A549 (cell line): ENCODE results near the gene RRBP1. TPM values are rescaled to one million over a fixed set of nuclear protein-coding genes. Genes with fewer than 3 reads are reported as not detected.
A peak's percentile ranks its signal among the peaks of the same experiment; 100 is the strongest.

ENCODE experiments used
- ATAC-seq, 2 experiments: fragments of 200-7000 bp in 1 of 2; fragments of >200 bp in 1 of 2; cut with Nextera tagmentation in 1 of 2; cut with Tn5 transposase in 1 of 2; 3 replicates each; pipeline versions ENCODE4 v1.8.0 to v1.9.1; 2018 to 2020; ENCODE audit warnings: mild to moderate bottlenecking in 1 of 2, moderate library complexity in 1 of 2
- CTCF ChIA-PET: fragments of 300-600 bp; sonication (Branson Sonifier 250); formaldehyde crosslinking; extraction: SDS; loops from one replicate; lab custom pipeline; 2021; ENCODE audit warnings: antibody characterized with exemption, inconsistent platforms; lab: Yijun Ruan, JAX
- POLR2A ChIA-PET: fragments of 350-600 bp; formaldehyde crosslinking; extraction: SDS; loops from one replicate; lab custom pipeline; 2021; ENCODE audit warnings: antibody characterized with exemption, inconsistent platforms; lab: Yijun Ruan, JAX
- DNase-seq, 2 experiments: peaks; one replicate each; pipeline versions ENCODE4 v3.0.0 to v3.0.0-alpha.2; 2011 to 2016; ENCODE audit warnings: low read depth in 1 of 2, low spot score in 1 of 2
- FAIRE-seq: peaks from 2 replicates; lab custom pipeline; 2011; peaks lifted over from hg19 to GRCh38; lab: Jason Lieb, UNC
- H3K27ac ChIP-seq, 2 experiments: fragments of >200 bp; sonication (Bioruptor Twin); formaldehyde crosslinking; 3 replicates each; pipeline ENCODE4 v1.5.1; 2016 to 2017
- H3K4me1 ChIP-seq: fragments of >200 bp; sonication (Bioruptor Twin); formaldehyde crosslinking; 3 replicates; pipeline ENCODE4 v1.6.1; 2016
- H3K4me2 ChIP-seq: fragments of >200 bp; sonication (Bioruptor Twin); formaldehyde crosslinking; 3 replicates; pipeline ENCODE4 v1.6.1; 2016
- H3K4me3 ChIP-seq: fragments of >200 bp; sonication (Bioruptor Twin); formaldehyde crosslinking; 3 replicates; pipeline ENCODE4 v1.5.1; 2016
- H3K9me3 ChIP-seq: fragments of >200 bp; sonication (Bioruptor Twin); formaldehyde crosslinking; 3 replicates; pipeline ENCODE4 v1.6.1; 2016
- CBX8 ChIP-seq: fragments of 200-600 bp; sonication (generic); IDR thresholded peaks from 2 replicates; pipeline ENCODE4 v1.6.1; 2016
- CHD4 ChIP-seq: fragments of 200-600 bp; sonication (generic); IDR thresholded peaks from 2 replicates; pipeline ENCODE4 v1.6.1; 2016; ENCODE audit warnings: antibody characterized with exemption, mild to moderate bottlenecking, borderline replicate concordance
- CTCF ChIP-seq: fragments of >200 bp; sonication (Bioruptor Twin); formaldehyde crosslinking; IDR thresholded peaks from 3 replicates; pipeline ENCODE4 v1.5.1; 2016
- E2F6 ChIP-seq: IDR thresholded peaks from 2 replicates; pipeline ENCODE4 v1.6.1; 2012; ENCODE audit warnings: low read depth, borderline replicate concordance
- EHF ChIP-seq: fragments of 250-450 bp; sonication (Bioruptor Pico); IDR thresholded peaks from 2 replicates; pipeline ENCODE4 v1.5.0; 2020; ENCODE audit warnings: mild to moderate bottlenecking
- ESRRA ChIP-seq: fragments of 150-350 bp; IDR thresholded peaks from 2 replicates; pipeline ENCODE4 v1.6.1; 2014; ENCODE audit warnings: mild to moderate bottlenecking, low read length, borderline replicate concordance
- FOSL2 ChIP-seq, 2 experiments: fragments of 450-650 bp in 1 of 2; fragments of >200 bp in 1 of 2; sonication (Bioruptor Twin) in 1 of 2; formaldehyde crosslinking; IDR thresholded peaks; 2 replicates each; pipeline versions ENCODE4 v1.5.0 to v1.6.1; 2016 to 2020; ENCODE audit warnings: mild to moderate bottlenecking in 1 of 2, moderate library complexity in 1 of 2
- GATA3 ChIP-seq: IDR thresholded peaks from 2 replicates; pipeline ENCODE4 v1.6.1; 2012; ENCODE audit warnings: borderline replicate concordance
- JUNB ChIP-seq: fragments of >200 bp; sonication (Bioruptor Twin); formaldehyde crosslinking; IDR thresholded peaks from 2 replicates; pipeline ENCODE4 v1.6.1; 2016
- KDM1A ChIP-seq: fragments of 200-600 bp; sonication (generic); IDR thresholded peaks from 2 replicates; pipeline ENCODE4 v1.6.1; 2016; ENCODE audit warnings: low read depth, mild to moderate bottlenecking
- NPAS2 ChIP-seq: fragments of 250-450 bp; sonication (Bioruptor Pico); IDR thresholded peaks from 2 replicates; pipeline ENCODE4 v1.8.0; 2022; ENCODE audit warnings: mild to moderate bottlenecking, moderate library complexity, borderline replicate concordance
- RAD21 ChIP-seq, 2 experiments: fragments of >200 bp in 1 of 2; sonication (Bioruptor Twin) in 1 of 2; formaldehyde crosslinking in 1 of 2; IDR thresholded peaks in 1 of 2; conservative IDR thresholded peaks in 1 of 2; 2 replicates in 1 of 2; 3 replicates in 1 of 2; pipeline ENCODE4 v1.6.1; 2012 to 2018; ENCODE audit warnings: inconsistent platforms in 1 of 2
- SMC3 ChIP-seq: fragments of >200 bp; sonication (Bioruptor Twin); formaldehyde crosslinking; IDR thresholded peaks from 3 replicates; pipeline ENCODE4 v1.6.1; 2018; ENCODE audit warnings: inconsistent platforms
- SREBF2 ChIP-seq: fragments of 450-650 bp; IDR thresholded peaks from 2 replicates; pipeline ENCODE4 v1.6.1; 2014; ENCODE audit warnings: mild to moderate bottlenecking, moderate library complexity
- TFCP2L1 ChIP-seq: fragments of 250-450 bp; sonication (Bioruptor Pico); IDR thresholded peaks from 2 replicates; pipeline ENCODE4 v1.5.0; 2021; ENCODE audit warnings: mild to moderate bottlenecking
- TP53 ChIP-seq: fragments of 250-450 bp; sonication (Bioruptor Pico); IDR thresholded peaks from 2 replicates; pipeline ENCODE4 v1.5.0; 2021; ENCODE audit warnings: mild to moderate bottlenecking, moderate library complexity
- ZFP36 ChIP-seq: fragments of 450-650 bp; IDR thresholded peaks from 2 replicates; pipeline ENCODE4 v1.6.1; 2014; ENCODE audit warnings: borderline replicate concordance; ENCODE audit not compliant: partially characterized antibody
- ZNF302 ChIP-seq: fragments of 250-450 bp; sonication (Bioruptor Pico); IDR thresholded peaks from 2 replicates; pipeline ENCODE4 v1.9.0; 2021; ENCODE audit warnings: inconsistent platforms, mild to moderate bottlenecking, moderate library complexity
- WGBS: methylation state at CpG from one replicate; pipeline ENCODE4 v1.1.6; 2017; ENCODE audit errors: missing lambda C conversion rate; 5-methylcytosine and 5-hydroxymethylcytosine counted together
- polyA plus RNA-seq, 4 experiments: library from polyadenylated mRNA; depleted of rRNA in 3 of 4; stranded (reverse); fragments of >200 nt; fragmentation: RNase III in 1 of 4; extraction: RNeasy Plus Mini Kit Qiagen cat#74134 plus additional on column Dnase treatment in 1 of 4; gene quantifications; 2 replicates in 3 of 4; 3 replicates in 1 of 4; pipeline ENCODE4 v1.2.3, GENCODE V29; 2011 to 2017
- TF ChIP-seq, protein P1 (sequence below): fragments of 200-600 bp; sonication (generic); IDR thresholded peaks from 2 replicates; pipeline ENCODE4 v1.6.1; 2016; ENCODE audit warnings: antibody characterized with exemption, mild to moderate bottlenecking, moderate library complexity
- TF ChIP-seq, protein P2 (sequence below): IDR thresholded peaks from 2 replicates; pipeline ENCODE4 v1.6.1; 2012
- TF ChIP-seq, protein P3 (sequence below): fragments of 250-450 bp; sonication (Bioruptor Pico); IDR thresholded peaks from 2 replicates; pipeline ENCODE4 v1.5.0; 2020; ENCODE audit warnings: low read depth, mild to moderate bottlenecking, moderate library complexity

The RRBP1 gene
- polyA plus RNA-seq, 2 of the 4 experiments (the other 2 are of a cell fraction): 51.6 to 79.6 TPM

DNA sequence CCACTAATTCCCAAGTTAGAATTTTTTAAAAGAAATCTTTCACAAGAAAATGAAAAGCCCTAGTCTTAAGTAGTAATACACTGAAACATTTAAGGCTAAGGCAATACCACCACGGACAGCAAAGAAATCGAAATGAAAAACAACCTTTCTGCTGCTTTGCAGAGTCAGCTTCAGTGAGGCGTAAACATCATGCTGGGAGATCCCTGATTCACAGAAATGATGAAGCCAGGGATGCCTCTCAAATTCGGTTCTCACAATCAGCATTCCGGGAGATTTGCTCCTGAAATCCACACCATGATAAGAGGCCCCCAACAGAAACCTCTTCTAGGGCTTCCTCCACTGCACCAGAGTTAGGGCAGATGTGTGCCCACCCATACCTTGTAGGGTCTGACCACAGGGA is 18.6 kb downstream of the RRBP1 start:
- ATAC-seq: no peak
- POLR2A ChIA-PET: no interaction called here
- FAIRE-seq: no peak
- DNase-seq: no peak
- Histone ChIP-seq H3K4me1 (peaks cover 6% of the 10 kb centered on the region; the same call in 1 of the 3 replicates), H3K4me3 (no peak overlapping the region), H3K9me3 (peaks cover 15% of the 10 kb centered on the region), H3K27ac (no peak overlapping the region), H3K4me2 (no peak overlapping the region)
- CTCF ChIA-PET: interaction anchor here (1.6 to 3.0 kb wide), 2 partner anchors 12 to 19 kb away, joined by 3 to 10 read pairs; partner anchors contain the start of gene RRBP1
- no peak for TF ChIP-seq JUNB
- WGBS: 87% methylated on average over 5 of the region's 5 CpGs

GRCh38 chr20:17663040-17663399 is 19.0 kb downstream of the RRBP1 start:
- peaks cover 19% of the 10 kb centered on the region for H3K9me3 ChIP-seq
- no peak overlapping the region for H3K4me3 ChIP-seq
- TF ChIP-seq NPAS2 (CRISPR knock-in tag) (no peak), CTCF (no peak), GATA3 (no peak), CBX8 (no peak)
- DNase-seq: no peak
- ChIA-PET POLR2A (no interaction called here), CTCF (interaction anchor here (1.0 to 1.6 kb wide), 5 partner anchors 13 to 333 kb away, joined by 3 to 6 read pairs (median 3); partner anchors contain the start of gene RRBP1)
- no peak for ATAC-seq
- H3K27ac ChIP-seq: no peak overlapping the region
- H3K4me1 ChIP-seq: peaks cover 6% of the 10 kb centered on the region; the same call in 1 of the 3 replicates
- 92% methylated on average over 13 of the region's 13 CpGs for WGBS
- no peak for FAIRE-seq
- no peak overlapping the region for H3K4me2 ChIP-seq

GRCh38 chr20:17662333-17663039 is 19.6 kb downstream of the RRBP1 start:
- ChIA-PET POLR2A (no interaction called here), CTCF (interaction anchor here (1.0 to 1.6 kb wide), 5 partner anchors 13 to 333 kb away, joined by 3 to 6 read pairs (median 3); partner anchors contain the start of gene RRBP1)
- ATAC-seq (peak; percentile 33 to 46; a peak in 3 of 6 replicates), FAIRE-seq (no peak), DNase-seq (no peak)
- Histone ChIP-seq H3K27ac (no peak overlapping the region), H3K4me2 (no peak overlapping the region), H3K4me1 (peaks cover 6% of the 10 kb centered on the region; the same call in 1 of the 3 replicates), H3K4me3 (no peak overlapping the region), H3K9me3 (peaks cover 21% of the 10 kb centered on the region)
- 77% methylated on average over 10 of the region's 10 CpGs for WGBS
- TF ChIP-seq TP53 (CRISPR knock-in tag) (no peak), SREBF2 (no peak), ESRRA (no peak), FOSL2 (IDR thresholded peaks at IDR 0.05) (no peak), FOSL2 (CRISPR knock-in tag; IDR thresholded peaks at IDR 0.05) (no peak), ZFP36 (no peak), SMC3 (no peak), RAD21 (conservative IDR thresholded peaks at IDR 0.05 in 1 of 2, IDR thresholded peaks at IDR 0.05 in 1 of 2) (no peak), CHD4 (no peak), ZNF302 (CRISPR knock-in tag) (no peak), TFCP2L1 (CRISPR knock-in tag) (no peak), KDM1A (no peak), E2F6 (no peak), CBX8 (no peak), EHF (CRISPR knock-in tag) (no peak)
- TF ChIP-seq, protein P1, sequence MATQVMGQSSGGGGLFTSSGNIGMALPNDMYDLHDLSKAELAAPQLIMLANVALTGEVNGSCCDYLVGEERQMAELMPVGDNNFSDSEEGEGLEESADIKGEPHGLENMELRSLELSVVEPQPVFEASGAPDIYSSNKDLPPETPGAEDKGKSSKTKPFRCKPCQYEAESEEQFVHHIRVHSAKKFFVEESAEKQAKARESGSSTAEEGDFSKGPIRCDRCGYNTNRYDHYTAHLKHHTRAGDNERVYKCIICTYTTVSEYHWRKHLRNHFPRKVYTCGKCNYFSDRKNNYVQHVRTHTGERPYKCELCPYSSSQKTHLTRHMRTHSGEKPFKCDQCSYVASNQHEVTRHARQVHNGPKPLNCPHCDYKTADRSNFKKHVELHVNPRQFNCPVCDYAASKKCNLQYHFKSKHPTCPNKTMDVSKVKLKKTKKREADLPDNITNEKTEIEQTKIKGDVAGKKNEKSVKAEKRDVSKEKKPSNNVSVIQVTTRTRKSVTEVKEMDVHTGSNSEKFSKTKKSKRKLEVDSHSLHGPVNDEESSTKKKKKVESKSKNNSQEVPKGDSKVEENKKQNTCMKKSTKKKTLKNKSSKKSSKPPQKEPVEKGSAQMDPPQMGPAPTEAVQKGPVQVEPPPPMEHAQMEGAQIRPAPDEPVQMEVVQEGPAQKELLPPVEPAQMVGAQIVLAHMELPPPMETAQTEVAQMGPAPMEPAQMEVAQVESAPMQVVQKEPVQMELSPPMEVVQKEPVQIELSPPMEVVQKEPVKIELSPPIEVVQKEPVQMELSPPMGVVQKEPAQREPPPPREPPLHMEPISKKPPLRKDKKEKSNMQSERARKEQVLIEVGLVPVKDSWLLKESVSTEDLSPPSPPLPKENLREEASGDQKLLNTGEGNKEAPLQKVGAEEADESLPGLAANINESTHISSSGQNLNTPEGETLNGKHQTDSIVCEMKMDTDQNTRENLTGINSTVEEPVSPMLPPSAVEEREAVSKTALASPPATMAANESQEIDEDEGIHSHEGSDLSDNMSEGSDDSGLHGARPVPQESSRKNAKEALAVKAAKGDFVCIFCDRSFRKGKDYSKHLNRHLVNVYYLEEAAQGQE: no peak
- TF ChIP-seq, protein P2, sequence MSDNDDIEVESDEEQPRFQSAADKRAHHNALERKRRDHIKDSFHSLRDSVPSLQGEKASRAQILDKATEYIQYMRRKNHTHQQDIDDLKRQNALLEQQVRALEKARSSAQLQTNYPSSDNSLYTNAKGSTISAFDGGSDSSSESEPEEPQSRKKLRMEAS: no peak
- TF ChIP-seq, protein P3, sequence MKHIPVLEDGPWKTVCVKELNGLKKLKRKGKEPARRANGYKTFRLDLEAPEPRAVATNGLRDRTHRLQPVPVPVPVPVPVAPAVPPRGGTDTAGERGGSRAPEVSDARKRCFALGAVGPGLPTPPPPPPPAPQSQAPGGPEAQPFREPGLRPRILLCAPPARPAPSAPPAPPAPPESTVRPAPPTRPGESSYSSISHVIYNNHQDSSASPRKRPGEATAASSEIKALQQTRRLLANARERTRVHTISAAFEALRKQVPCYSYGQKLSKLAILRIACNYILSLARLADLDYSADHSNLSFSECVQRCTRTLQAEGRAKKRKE (CRISPR knock-in tag): no peak
